Breast epithelium (tissue), 4 donors: ENCODE results near the gene NOL9. TPM values are rescaled to one million over a fixed set of nuclear protein-coding genes. Genes with fewer than 3 reads are reported as not detected.

Experiments
- DNase-seq, 2 donors: peaks; one replicate each; pipeline ENCODE4 v3.0.0-alpha.2; 2019; ENCODE audit warnings: low spot score in 2 of 2
- H3K27ac ChIP-seq, 2 donors: fragments of 200-600 bp; sonication (generic) in 1 of 2; one replicate each; pipeline ENCODE4 v1.5.1; 2016 to 2019; ENCODE audit warnings: mild to moderate bottlenecking in 1 of 2
- H3K27me3 ChIP-seq, 2 donors: fragments of 200-600 bp; sonication (generic) in 1 of 2; one replicate each; pipeline versions ENCODE4 v1.5.1 to v1.6.0; 2017 to 2019; ENCODE audit warnings: control low read depth in 1 of 2, mild to moderate bottlenecking in 1 of 2
- H3K36me3 ChIP-seq: fragments of 200-600 bp; one replicate; pipeline ENCODE4 v1.5.1; 2019
- H3K4me1 ChIP-seq, 2 donors: fragments of 200-600 bp; sonication (generic); one replicate each; pipeline ENCODE4 v1.5.1; 2016 to 2019; ENCODE audit warnings: control low read depth in 1 of 2
- H3K4me3 ChIP-seq, 3 donors: fragments of 200-600 bp; sonication (generic); 1 replicate in 2 of 3; 2 replicates in 1 of 3; pipeline ENCODE4 v1.5.1; 2016 to 2019; ENCODE audit warnings: mild to moderate bottlenecking in 3 of 3, moderate library complexity in 2 of 3
- H3K9me3 ChIP-seq, 2 donors: fragments of 200-600 bp; sonication (generic) in 1 of 2; one replicate each; pipeline ENCODE4 v1.5.1; 2016 to 2019; ENCODE audit warnings: control low read depth in 1 of 2
- CTCF ChIP-seq, 3 donors: fragments of 450-650 bp; IDR thresholded peaks; one replicate each; pipeline ENCODE4 v1.5.1; 2016 to 2017; ENCODE audit warnings: antibody characterized with exemption in 3 of 3, mild to moderate bottlenecking in 3 of 3, moderate library complexity in 3 of 3
- POLR2A ChIP-seq: fragments of 450-650 bp; IDR thresholded peaks from one replicate; pipeline ENCODE4 v1.6.1; 2016; ENCODE audit warnings: antibody characterized with exemption, mild to moderate bottlenecking, moderate library complexity
- POLR2AphosphoS5 ChIP-seq, 3 donors: sonication (generic); formaldehyde crosslinking; IDR thresholded peaks; one replicate each; pipeline ENCODE4 v1.6.1; 2017; ENCODE audit warnings: antibody characterized with exemption in 3 of 3
- intact Hi-C: fragments of 100-400 bp; cut with DNase I; formaldehyde crosslinking; loops from one replicate; pipeline ENCODE4 v1.15.1; 2023; ENCODE audit warnings: low total_unique reads
- total RNA-seq, 3 donors: library from RNA; depleted of rRNA; stranded (reverse); fragments of >200 nt; gene quantifications; one replicate each; pipeline ENCODE4 v1.1.0, GENCODE V29; 2016

NOL9 gene
- total RNA-seq, 3 donors from 2014 or later = 14.7 to 29.6 (median 25.2) TPM

- H3K27me3 ChIP-seq = no peaks in the 10 kb centered on the region
- H3K9me3 ChIP-seq = no peaks in the 10 kb centered on the region
- intact Hi-C loops = no loop called here
- peak overlapping the region; percentile 3 to 48 for H3K27ac ChIP-seq
- no peak for TF ChIP-seq POLR2A
- TF ChIP-seq CTCF (IDR thresholded peaks at IDR 0.05) = no peak
- no peaks in the 10 kb centered on the region for H3K36me3 ChIP-seq
- no peak overlapping the region for H3K4me3 ChIP-seq
- peaks cover 0 to 8% of the 10 kb centered on the region in 2 donors for H3K4me1 ChIP-seq
- no peak for DNase-seq
These were observed 46.8 kb downstream of the NOL9 start for GRCh38 chr1:6507461-6507911.

- Histone ChIP-seq H3K9me3 (no peaks in the 10 kb centered on the region), H3K4me1 (peaks cover 0 to 12% of the 10 kb centered on the region in 2 donors), H3K27ac (peak overlapping the region in 1 of 2 donors; percentile 48), H3K36me3 (no peaks in the 10 kb centered on the region), H3K4me3 (no peak overlapping the region), H3K27me3 (no peaks in the 10 kb centered on the region)
- TF ChIP-seq CTCF (IDR thresholded peaks at IDR 0.05) (no peak), POLR2AphosphoS5 (IDR thresholded peaks at IDR 0.05) (no peak), POLR2A (no peak)
- intact Hi-C loops = no loop called here
- DNase-seq = no peak
These were observed 47.3 kb downstream of the NOL9 start for GRCh38 chr1:6507037-6507428.

GRCh38 chr1:6506210-6507036 lies 47.9 kb downstream of the NOL9 start:
- no peaks in the 10 kb centered on the region for H3K27me3 ChIP-seq

GRCh38 chr1:6505367-6506209 lies 48.7 kb downstream of the NOL9 start:
- H3K4me3 ChIP-seq = no peak overlapping the region
- H3K27me3 ChIP-seq = no peaks in the 10 kb centered on the region
- no peaks in the 10 kb centered on the region for H3K9me3 ChIP-seq
- no peak for DNase-seq
- TF ChIP-seq POLR2AphosphoS5 (IDR thresholded peaks at IDR 0.05) (no peak), POLR2A (no peak)
- H3K4me1 ChIP-seq = peaks cover 0 to 12% of the 10 kb centered on the region in 2 donors
- intact Hi-C loops = no loop called here
- no peak overlapping the region for H3K27ac ChIP-seq
- H3K36me3 ChIP-seq = no peaks in the 10 kb centered on the region

More at GRCh38 chr1:6506210-6507036, 47.9 kb downstream of the NOL9 start:
- Histone ChIP-seq H3K4me1 (peaks cover 0 to 12% of the 10 kb centered on the region in 2 donors), H3K27ac (no peak overlapping the region), H3K36me3 (no peaks in the 10 kb centered on the region), H3K9me3 (no peaks in the 10 kb centered on the region), H3K4me3 (no peak overlapping the region)
- intact Hi-C loops = no loop called here
- TF ChIP-seq POLR2AphosphoS5 (IDR thresholded peaks at IDR 0.05) (no peak), POLR2A (no peak)
- DNase-seq = no peak

GRCh38 chr1:6504887-6505286 lies 49.4 kb downstream of the NOL9 start:
- H3K4me3 ChIP-seq = no peak overlapping the region
- intact Hi-C loops = no loop called here
- no peaks in the 10 kb centered on the region for H3K36me3 ChIP-seq
- no peaks in the 10 kb centered on the region for H3K27me3 ChIP-seq
- H3K27ac ChIP-seq = no peak overlapping the region
- no peak for TF ChIP-seq POLR2A
- no peak for TF ChIP-seq POLR2AphosphoS5 (IDR thresholded peaks at IDR 0.05)
- no peak for TF ChIP-seq CTCF (IDR thresholded peaks at IDR 0.05)
- peaks cover 0 to 12% of the 10 kb centered on the region in 2 donors for H3K4me1 ChIP-seq
- no peaks in the 10 kb centered on the region for H3K9me3 ChIP-seq
- no peak for DNase-seq
